ENCODE results near the gene CDH4. TPM values are rescaled to one million over a fixed set of nuclear protein-coding genes. Genes with fewer than 3 reads are reported as not detected.
A peak's percentile ranks its signal among the peaks of the same experiment; 100 is the strongest.

CDH4 gene
- total and polyA plus RNA-seq, 2 donors from 2014 or later = 1.1 TPM; not detected in 1

DNA sequence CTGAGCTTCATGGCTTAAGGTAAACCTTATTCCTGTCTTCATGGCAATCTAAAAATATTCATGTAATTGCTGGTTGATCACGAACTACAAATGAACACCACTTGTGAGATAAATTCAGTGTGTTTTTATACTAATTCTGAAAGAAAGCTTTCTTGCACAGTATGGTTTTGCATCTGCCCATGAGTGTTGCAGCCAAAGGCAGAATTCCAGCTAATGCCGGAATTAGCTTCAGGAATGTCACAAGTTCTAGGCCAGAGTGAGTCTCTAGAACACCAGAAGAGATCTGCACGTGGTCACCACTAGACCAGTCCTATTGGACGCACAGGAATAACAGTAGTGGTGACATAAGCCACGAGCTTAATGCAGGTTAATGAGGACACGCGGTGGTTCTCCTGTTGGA is 223.7 kb downstream of the CDH4 start:
- DNase-seq (no peak), FAIRE-seq (no peak)
- Histone ChIP-seq H3K9me3 (ENCODE audit: control insufficient read depth in 2 of 3, insufficient read depth in 1 of 3, low read length in 3 of 3) (no peaks in the 10 kb centered on the region), H3K4me1 (ENCODE audit: control insufficient read depth in 2 of 3, insufficient read depth in 2 of 3, low read depth in 1 of 3, low read length in 3 of 3) (no peaks in the 10 kb centered on the region), H3K9ac (ENCODE audit: low read length in 3 of 3) (no peak overlapping the region), H3K27me3 (ENCODE audit: control insufficient read depth, insufficient read depth, low read length) (no peaks in the 10 kb centered on the region), H3K27ac (ENCODE audit: low read depth in 2 of 2, low read length in 2 of 2) (no peak overlapping the region), H3K36me3 (ENCODE audit: control insufficient read depth in 2 of 3, insufficient read depth in 3 of 3, low read length in 3 of 3) (no peaks in the 10 kb centered on the region), H3K4me3 (ENCODE audit: low read length in 3 of 3) (no peak overlapping the region)
- intact Hi-C loops (cut with DNase I) = no loop called here
- TF ChIP-seq CTCF (IDR thresholded peaks at IDR 0.05; ENCODE audit: borderline replicate concordance, extremely low read depth, insufficient read depth) = no peak

DNA sequence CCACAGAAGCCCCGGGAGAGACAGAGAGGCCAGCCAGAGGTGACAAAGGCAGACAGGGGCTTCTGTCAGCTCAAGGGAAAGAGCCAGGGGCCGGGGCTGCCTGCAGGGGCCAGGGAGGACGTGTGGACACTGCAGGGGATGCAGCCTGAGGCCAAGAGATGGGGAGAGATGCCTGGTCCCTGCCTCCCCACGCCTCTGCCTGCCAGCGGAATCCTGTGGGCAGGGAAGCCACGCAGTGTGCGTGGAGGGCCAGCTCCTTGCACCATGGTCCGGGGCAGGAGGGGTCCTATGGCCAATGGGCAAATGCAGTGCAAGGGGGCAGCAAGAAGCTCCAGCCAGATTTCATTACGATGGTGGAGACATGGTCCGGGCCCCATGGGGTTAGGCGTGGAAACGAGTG is 224.9 kb downstream of the CDH4 start:
- H3K9ac ChIP-seq (ENCODE audit: low read length in 3 of 3) = no peak overlapping the region
- no peaks in the 10 kb centered on the region for H3K9me3 ChIP-seq (ENCODE audit: control insufficient read depth in 2 of 3, insufficient read depth in 1 of 3, low read length in 3 of 3)
- H3K4me3 ChIP-seq (ENCODE audit: low read length in 3 of 3) = no peak overlapping the region
- FAIRE-seq (no peak), DNase-seq (no peak)
- intact Hi-C loops (cut with DNase I) = no loop called here
- no peaks in the 10 kb centered on the region for H3K27me3 ChIP-seq (ENCODE audit: control insufficient read depth, insufficient read depth, low read length)
- no peak for TF ChIP-seq CTCF (IDR thresholded peaks at IDR 0.05; ENCODE audit: borderline replicate concordance, extremely low read depth, insufficient read depth)
- H3K27ac ChIP-seq (ENCODE audit: low read depth in 2 of 2, low read length in 2 of 2) = no peak overlapping the region
- no peaks in the 10 kb centered on the region for H3K4me1 ChIP-seq (ENCODE audit: control insufficient read depth in 2 of 3, insufficient read depth in 2 of 3, low read depth in 1 of 3, low read length in 3 of 3)
- H3K36me3 ChIP-seq (ENCODE audit: control insufficient read depth in 2 of 3, insufficient read depth in 3 of 3, low read length in 3 of 3) = no peaks in the 10 kb centered on the region

DNA sequence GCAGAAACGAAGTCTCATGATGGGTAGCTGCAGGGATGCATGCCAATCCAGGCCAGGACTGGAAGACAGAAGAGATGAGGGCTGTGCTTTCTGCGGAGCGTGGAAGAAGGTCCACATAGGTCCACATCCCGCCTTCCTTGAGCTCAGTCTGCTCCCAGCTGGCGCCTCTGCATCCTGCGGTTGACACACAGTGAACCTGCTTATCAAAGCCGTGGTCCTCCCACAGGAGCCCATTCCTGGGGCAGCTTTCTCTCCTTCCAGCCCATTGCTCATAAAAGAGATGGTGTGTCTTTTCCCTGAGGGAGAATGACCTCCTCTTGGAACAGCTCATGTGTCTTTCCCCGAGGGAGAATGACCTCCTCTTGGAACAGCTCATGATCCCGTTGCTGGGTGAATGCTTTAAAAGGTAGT is 225.4 kb downstream of the CDH4 start:
- Histone ChIP-seq H3K36me3 (ENCODE audit: control insufficient read depth in 2 of 3, insufficient read depth in 3 of 3, low read length in 3 of 3) (no peaks in the 10 kb centered on the region), H3K4me1 (ENCODE audit: control insufficient read depth in 2 of 3, insufficient read depth in 2 of 3, low read depth in 1 of 3, low read length in 3 of 3) (no peaks in the 10 kb centered on the region), H3K4me3 (ENCODE audit: low read length in 3 of 3) (no peak overlapping the region), H3K9ac (ENCODE audit: low read length in 3 of 3) (no peak overlapping the region), H3K9me3 (ENCODE audit: control insufficient read depth in 2 of 3, insufficient read depth in 1 of 3, low read length in 3 of 3) (no peaks in the 10 kb centered on the region), H3K27ac (ENCODE audit: low read depth in 2 of 2, low read length in 2 of 2) (no peak overlapping the region), H3K27me3 (ENCODE audit: control insufficient read depth, insufficient read depth, low read length) (no peaks in the 10 kb centered on the region)
- FAIRE-seq = no peak
- no peak for TF ChIP-seq CTCF (IDR thresholded peaks at IDR 0.05; ENCODE audit: borderline replicate concordance, extremely low read depth, insufficient read depth)
- intact Hi-C loops (cut with DNase I) = no loop called here
- DNase-seq = peak in 3 of 5 donors; percentile 28 to 62 (median 47)

DNA sequence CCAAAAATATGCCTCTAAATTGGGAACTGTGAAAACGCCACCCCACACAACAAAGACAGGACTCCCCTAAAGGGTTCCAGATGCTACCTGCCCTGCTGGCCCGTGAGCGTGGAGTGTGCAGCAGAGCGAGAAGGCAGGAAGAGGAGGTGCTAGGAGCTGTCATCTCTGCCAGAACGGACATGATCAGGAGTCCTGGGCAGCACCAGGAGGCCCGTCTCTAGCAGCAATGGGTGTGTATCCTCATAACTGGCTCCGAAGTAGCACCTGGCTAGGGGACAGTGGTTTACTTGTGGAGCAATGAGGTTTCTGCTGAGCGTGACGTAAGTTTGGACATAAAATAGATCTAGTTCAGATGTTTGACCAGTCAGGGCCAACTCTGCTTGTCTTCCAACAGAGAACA is 226.0 kb downstream of the CDH4 start:
- H3K9me3 ChIP-seq (ENCODE audit: control insufficient read depth in 2 of 3, insufficient read depth in 1 of 3, low read length in 3 of 3) = no peaks in the 10 kb centered on the region
- H3K4me3 ChIP-seq (ENCODE audit: low read length in 3 of 3) = no peak overlapping the region
- no peaks in the 10 kb centered on the region for H3K36me3 ChIP-seq (ENCODE audit: control insufficient read depth in 2 of 3, insufficient read depth in 3 of 3, low read length in 3 of 3)
- DNase-seq = no peak
- no peaks in the 10 kb centered on the region for H3K4me1 ChIP-seq (ENCODE audit: control insufficient read depth in 2 of 3, insufficient read depth in 2 of 3, low read depth in 1 of 3, low read length in 3 of 3)
- H3K9ac ChIP-seq (ENCODE audit: low read length in 3 of 3) = no peak overlapping the region
- FAIRE-seq = no peak
- intact Hi-C loops (cut with DNase I) = no loop called here
- no peaks in the 10 kb centered on the region for H3K27me3 ChIP-seq (ENCODE audit: control insufficient read depth, insufficient read depth, low read length)
- no peak for TF ChIP-seq CTCF (IDR thresholded peaks at IDR 0.05; ENCODE audit: borderline replicate concordance, extremely low read depth, insufficient read depth)
- H3K27ac ChIP-seq (ENCODE audit: low read depth in 2 of 2, low read length in 2 of 2) = no peak overlapping the region

Measured in kidney (tissue), 14 donors.